Left ventricle myocardium inferior (tissue), 1 donor: Measurements from ENCODE around the gene SPTAN1. TPM values are rescaled to one million over a fixed set of nuclear protein-coding genes. Genes with fewer than 3 reads are reported as not detected.

Source experiments
- DNase-seq: peaks from one replicate; pipeline ENCODE4 v3.0.0-alpha.2; 2020
- H3K27ac ChIP-seq: fragments of 200-600 bp; replicated peaks from 2 replicates; pipeline ENCODE4 v1.8.0; 2021
- H3K27me3 ChIP-seq: fragments of 200-600 bp; 2 replicates; pipeline ENCODE4 v1.8.0; 2021; ENCODE audit warnings: low read depth
- H3K36me3 ChIP-seq: fragments of 200-600 bp; 2 replicates; pipeline ENCODE4 v1.8.0; 2021
- H3K4me1 ChIP-seq: fragments of 200-600 bp; 2 replicates; pipeline ENCODE4 v1.8.0; 2021
- H3K4me3 ChIP-seq: fragments of 200-600 bp; 2 replicates; pipeline ENCODE4 v1.8.0; 2021; ENCODE audit warnings: mild to moderate bottlenecking, moderate library complexity
- H3K9me3 ChIP-seq: fragments of 200-600 bp; replicated peaks from 2 replicates; pipeline ENCODE4 v1.8.0; 2021
- CTCF ChIP-seq: fragments of 200-600 bp; IDR thresholded peaks from 2 replicates; pipeline ENCODE4 v1.8.0; 2021; ENCODE audit warnings: antibody characterized with exemption, mild to moderate bottlenecking, borderline replicate concordance
- intact Hi-C: fragments of 100-400 bp; cut with micrococcal nuclease; formaldehyde crosslinking; loops from one replicate; pipeline ENCODE4 v1.11.0; 2022
- total RNA-seq: library from RNA; stranded (reverse); fragmentation: NEBNext Ultra II Directional; extraction: Animal tissue kit (Norgen Biotek cat#: 25700); gene quantifications from one replicate; pipeline ENCODE4 v1.2.1, GENCODE V29; 2021
- donor health status: DM: no; HTN: yes; CAD: no; lungs with severe emphysema.

SPTAN1 gene
- total RNA-seq, 1 donor from 2014 or later = 269 TPM

- Histone ChIP-seq H3K36me3 (no peaks in the 10 kb centered on the region), H3K9me3 (no peaks in the 10 kb centered on the region), H3K27ac (peak overlapping the region; percentile 100), H3K27me3 (no peaks in the 10 kb centered on the region), H3K4me3 (peak overlapping the region; percentile 99), H3K4me1 (peaks cover 98% of the 10 kb centered on the region)
- intact Hi-C loops = no loop called here
- no peak for TF ChIP-seq CTCF
- peak; percentile 52 for DNase-seq
Measured at GRCh38 chr9:128554155-128554862, 1.9 kb downstream of the SPTAN1 start.

- Histone ChIP-seq H3K4me3 (peak overlapping the region; percentile 99), H3K9me3 (no peaks in the 10 kb centered on the region), H3K4me1 (peaks cover 98% of the 10 kb centered on the region), H3K27me3 (no peaks in the 10 kb centered on the region), H3K36me3 (no peaks in the 10 kb centered on the region), H3K27ac (peak overlapping the region; percentile 100)
- no peak for DNase-seq
- intact Hi-C loops = no loop called here
- no peak for TF ChIP-seq CTCF
Measured at GRCh38 chr9:128555180-128555721, 2.9 kb downstream of the SPTAN1 start.

GRCh38 chr9:128556276-128556675, 3.9 kb downstream of the SPTAN1 start:
- no peaks in the 10 kb centered on the region for H3K27me3 ChIP-seq
- peak overlapping the region; percentile 99 for H3K4me3 ChIP-seq
- no peak for DNase-seq
- H3K4me1 ChIP-seq = peaks cover 98% of the 10 kb centered on the region
- H3K36me3 ChIP-seq = no peaks in the 10 kb centered on the region
- H3K9me3 ChIP-seq = no peaks in the 10 kb centered on the region
- peak overlapping the region; percentile 100 for H3K27ac ChIP-seq
- intact Hi-C loops = no loop called here
- no peak for TF ChIP-seq CTCF

- DNase-seq = no peak
- peaks cover 96% of the 10 kb centered on the region for H3K4me1 ChIP-seq
- H3K9me3 ChIP-seq = no peaks in the 10 kb centered on the region
- peaks cover 1% of the 10 kb centered on the region for H3K36me3 ChIP-seq
- TF ChIP-seq CTCF = no peak
- peak overlapping the region; percentile 100 for H3K27ac ChIP-seq
- no peaks in the 10 kb centered on the region for H3K27me3 ChIP-seq
- peak overlapping the region; percentile 40 for H3K4me3 ChIP-seq
- intact Hi-C loops = no loop called here
Measured at GRCh38 chr9:128556926-128557634, 4.7 kb downstream of the SPTAN1 start.

- DNase-seq = peak; percentile 86
- H3K9me3 ChIP-seq = no peaks in the 10 kb centered on the region
- H3K4me3 ChIP-seq = peak overlapping the region; percentile 40
- peaks cover 94% of the 10 kb centered on the region for H3K4me1 ChIP-seq
- intact Hi-C loops = no loop called here
- no peaks in the 10 kb centered on the region for H3K27me3 ChIP-seq
- no peak for TF ChIP-seq CTCF
- peaks cover 5% of the 10 kb centered on the region for H3K36me3 ChIP-seq
- peak overlapping the region; percentile 100 for H3K27ac ChIP-seq
Measured at GRCh38 chr9:128558431-128559310, 6.3 kb downstream of the SPTAN1 start.
